Gastrocnemius medialis (tissue), 4 donors: ENCODE data around the gene KLF17.

Experiments used
- POLR2A ChIP-seq, 2 donors: fragments of 450-650 bp; IDR thresholded peaks; one replicate each; pipeline ENCODE4 v1.6.1; 2017; ENCODE audit warnings: antibody characterized with exemption in 2 of 2, mild to moderate bottlenecking in 2 of 2, moderate library complexity in 2 of 2
- TF ChIP-seq, protein P1 (sequence below), 5 experiments: fragments of 450-650 bp in 3 of 5; fragments of 200-600 bp in 2 of 5; sonication (generic) in 2 of 5; IDR thresholded peaks in 4 of 5; conservative IDR thresholded peaks in 1 of 5; 1 replicate in 4 of 5; 2 replicates in 1 of 5; pipeline ENCODE4 v1.5.1; 2016 to 2019; ENCODE audit warnings: antibody characterized with exemption in 5 of 5, mild to moderate bottlenecking in 3 of 5, moderate library complexity in 3 of 5

DNA sequence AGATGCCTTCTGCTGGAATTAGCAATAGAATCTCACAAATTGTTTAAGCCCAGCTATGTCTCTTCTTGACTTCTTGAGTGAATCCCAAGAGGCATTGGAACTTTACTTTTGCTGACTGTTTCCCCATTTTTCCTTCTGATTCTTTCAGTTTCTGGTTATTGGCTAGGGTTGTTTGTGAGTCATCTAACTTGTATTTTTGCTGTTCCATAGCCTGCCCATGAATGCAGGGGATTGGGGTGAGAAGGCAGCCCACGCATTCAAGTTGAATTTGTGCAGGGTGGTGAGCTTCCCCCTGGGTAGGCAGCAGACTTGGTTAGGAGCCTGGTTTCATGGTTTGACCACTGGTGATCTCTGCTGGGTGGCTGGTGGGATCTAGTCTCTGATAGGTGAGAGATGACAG lies 10.4 kb upstream of the KLF17 start:
- no peak for TF ChIP-seq POLR2A (IDR thresholded peaks at IDR 0.05)
- TF ChIP-seq, protein P1, sequence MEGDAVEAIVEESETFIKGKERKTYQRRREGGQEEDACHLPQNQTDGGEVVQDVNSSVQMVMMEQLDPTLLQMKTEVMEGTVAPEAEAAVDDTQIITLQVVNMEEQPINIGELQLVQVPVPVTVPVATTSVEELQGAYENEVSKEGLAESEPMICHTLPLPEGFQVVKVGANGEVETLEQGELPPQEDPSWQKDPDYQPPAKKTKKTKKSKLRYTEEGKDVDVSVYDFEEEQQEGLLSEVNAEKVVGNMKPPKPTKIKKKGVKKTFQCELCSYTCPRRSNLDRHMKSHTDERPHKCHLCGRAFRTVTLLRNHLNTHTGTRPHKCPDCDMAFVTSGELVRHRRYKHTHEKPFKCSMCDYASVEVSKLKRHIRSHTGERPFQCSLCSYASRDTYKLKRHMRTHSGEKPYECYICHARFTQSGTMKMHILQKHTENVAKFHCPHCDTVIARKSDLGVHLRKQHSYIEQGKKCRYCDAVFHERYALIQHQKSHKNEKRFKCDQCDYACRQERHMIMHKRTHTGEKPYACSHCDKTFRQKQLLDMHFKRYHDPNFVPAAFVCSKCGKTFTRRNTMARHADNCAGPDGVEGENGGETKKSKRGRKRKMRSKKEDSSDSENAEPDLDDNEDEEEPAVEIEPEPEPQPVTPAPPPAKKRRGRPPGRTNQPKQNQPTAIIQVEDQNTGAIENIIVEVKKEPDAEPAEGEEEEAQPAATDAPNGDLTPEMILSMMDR (IDR thresholded peaks at IDR 0.05 in 4 of 5, conservative IDR thresholded peaks at IDR 0.05 in 1 of 5): no peak
